ENCODE data around the gene ADCYAP1R1.

ADCYAP1R1 gene

GRCh38 chr7:31092606-31093005 lies 40.5 kb downstream of the ADCYAP1R1 start:
- DNase-seq, result no peak

GRCh38 chr7:31093282-31093681 lies 41.2 kb downstream of the ADCYAP1R1 start:
- DNase-seq, result no peak

GRCh38 chr7:31094271-31094670 lies 42.2 kb downstream of the ADCYAP1R1 start:
- no peak for DNase-seq

GRCh38 chr7:31095286-31096197 lies 43.4 kb downstream of the ADCYAP1R1 start:
- DNase-seq, result no peak

GRCh38 chr7:31096198-31096876 lies 44.2 kb downstream of the ADCYAP1R1 start:
- no peak for DNase-seq

- DNase-seq, result no peak
These were observed 44.8 kb downstream of the ADCYAP1R1 start for GRCh38 chr7:31096877-31097258.

- DNase-seq, result no peak
These were observed 46.7 kb downstream of the ADCYAP1R1 start for GRCh38 chr7:31098642-31099360.

GRCh38 chr7:31099451-31100444 lies 47.6 kb downstream of the ADCYAP1R1 start:
- no peak for DNase-seq

GRCh38 chr7:31100445-31100844 lies 48.3 kb downstream of the ADCYAP1R1 start:
- DNase-seq, result no peak

- no peak for DNase-seq
These were observed 48.8 kb downstream of the ADCYAP1R1 start for GRCh38 chr7:31100871-31101270.

GRCh38 chr7:31101544-31101943 lies 49.4 kb downstream of the ADCYAP1R1 start:
- DNase-seq, result no peak

- no peak for DNase-seq
These were observed 50.3 kb downstream of the ADCYAP1R1 start for GRCh38 chr7:31102151-31102972.

GRCh38 chr7:31102973-31103850 lies 51.1 kb downstream of the ADCYAP1R1 start:
- DNase-seq, result no peak

- DNase-seq, result no peak
These were observed 52.5 kb downstream of the ADCYAP1R1 start for GRCh38 chr7:31104361-31105255.

GRCh38 chr7:31105256-31105950 lies 53.3 kb downstream of the ADCYAP1R1 start:
- no peak for DNase-seq

GRCh38 chr7:31106303-31107105 lies 54.4 kb downstream of the ADCYAP1R1 start:
- no peak for DNase-seq

Measured in NCI-H1048 (cell line).